HepG2 (cell line): Measurements from ENCODE around the gene CDC42BPG. TPM values are rescaled to one million over a fixed set of nuclear protein-coding genes. Genes with fewer than 3 reads are reported as not detected.

Experiments used
- ATAC-seq: fragments of 200-7000 bp; cut with Tn5 transposase; 3 replicates; pipeline ENCODE4 v1.9.1; 2020; ENCODE audit warnings: mild to moderate bottlenecking, moderate library complexity
- BruUV-seq: library from RNA; stranded (reverse); fragments of 400-500 nt; replicated peaks from 2 replicates; lab custom pipeline; 2021; lab: Mats Ljungman, UMichigan
- CTCF ChIA-PET: fragments of 300-600 bp; formaldehyde crosslinking; extraction: SDS; loops from one replicate; lab custom pipeline; 2021; ENCODE audit warnings: low total read pairs, inconsistent platforms, low intra/inter-chr PET ratio; lab: Yijun Ruan, JAX
- POLR2A ChIA-PET: fragments of 350-600 bp; sonication (Branson Sonifier 250); formaldehyde crosslinking; loops from one replicate; lab custom pipeline; 2020; ENCODE audit warnings: antibody characterized with exemption, inconsistent platforms; lab: Yijun Ruan, JAX
- DNase-seq: peaks from one replicate; pipeline ENCODE4 v3.0.0-alpha.2; 2015; ENCODE audit warnings: low spot score
- FAIRE-seq: peaks from 3 replicates; lab custom pipeline; 2011; peaks lifted over from hg19 to GRCh38; lab: Jason Lieb, UNC
- H2AFZ ChIP-seq: one replicate; pipeline ENCODE4 v1.6.1; 2011; ENCODE audit warnings: low read length, inconsistent platforms
- H3K27ac ChIP-seq: fragments of 300-600 bp; 3 replicates; pipeline ENCODE4 v1.8.0; 2011; ENCODE audit warnings: mixed run types, mild to moderate bottlenecking, mixed read lengths, low read length, inconsistent platforms; ENCODE audit not compliant: insufficient read depth; ENCODE audit errors: extremely low read length
- H3K27me3 ChIP-seq, 2 experiments: fragments of 200-600 bp in 1 of 2; 2 replicates in 1 of 2; 3 replicates in 1 of 2; pipeline versions ENCODE4 v1.6.0 to v1.8.0; 2011; ENCODE audit warnings: low read length in 2 of 2, mild to moderate bottlenecking in 2 of 2, moderate library complexity in 2 of 2, inconsistent platforms in 1 of 2; ENCODE audit not compliant: insufficient read depth in 2 of 2, control insufficient read depth in 1 of 2
- H3K36me3 ChIP-seq, 2 experiments: fragments of 200-600 bp in 1 of 2; replicated peaks in 1 of 2; 2 replicates in 1 of 2; 3 replicates in 1 of 2; pipeline versions ENCODE4 v1.5.1 to v1.8.0; 2011; ENCODE audit warnings: low read length in 2 of 2, inconsistent platforms in 1 of 2; ENCODE audit not compliant: insufficient read depth in 2 of 2, control insufficient read depth in 1 of 2
- H3K4me1 ChIP-seq: 2 replicates; pipeline ENCODE4 v1.5.1; 2012; ENCODE audit warnings: low read length, inconsistent platforms; ENCODE audit not compliant: insufficient read depth
- H3K4me2 ChIP-seq: 2 replicates; pipeline ENCODE4 v1.6.0; 2011; ENCODE audit warnings: low read depth, low read length, inconsistent platforms
- H3K4me3 ChIP-seq, 3 experiments: fragments of 200-600 bp in 1 of 3; sonication (generic), shearing (Covaris generic) in 1 of 3; replicated peaks in 1 of 3; 2 replicates each; pipeline ENCODE4 v1.5.1; 2011 to 2016; ENCODE audit warnings: low read length in 3 of 3, inconsistent platforms in 2 of 3, low read depth in 2 of 3, mild to moderate bottlenecking in 2 of 3, control low read depth in 1 of 3, mixed read lengths in 1 of 3; ENCODE audit not compliant: insufficient read depth in 1 of 3
- H3K79me2 ChIP-seq: one replicate; pipeline ENCODE4 v1.6.1; 2011; ENCODE audit warnings: low read length, inconsistent platforms; ENCODE audit not compliant: insufficient read depth
- H3K9ac ChIP-seq: 2 replicates; pipeline ENCODE4 v1.6.0; 2011; ENCODE audit warnings: mild to moderate bottlenecking, low read depth, low read length, inconsistent platforms; ENCODE audit not compliant: insufficient read depth
- H3K9me3 ChIP-seq: 2 replicates; pipeline ENCODE4 v1.5.1; 2012; ENCODE audit warnings: mild to moderate bottlenecking, low read length
- H4K20me1 ChIP-seq: 2 replicates; pipeline ENCODE4 v1.6.0; 2011; ENCODE audit warnings: inconsistent platforms, mild to moderate bottlenecking, low read length, moderate library complexity; ENCODE audit not compliant: insufficient read depth
- LCORL ChIP-seq, 2 experiments: fragments of 450-650 bp in 1 of 2; sonication (generic) in 1 of 2; formaldehyde crosslinking in 1 of 2; IDR thresholded peaks; 2 replicates each; pipeline versions ENCODE4 v1.5.0 to v1.6.1; 2017 to 2020; ENCODE audit warnings: antibody characterized with exemption in 1 of 2, missing genetic modification reagents in 1 of 2
- TEAD3 ChIP-seq: optimal IDR thresholded peaks from 2 replicates; pipeline ENCODE3; 2016; ENCODE audit warnings: borderline replicate concordance
- TFAP4 ChIP-seq: sonication (generic); IDR thresholded peaks from 2 replicates; pipeline ENCODE4 v1.6.1; 2016; ENCODE audit warnings: low read depth, borderline replicate concordance
- ZFP91 ChIP-seq: sonication (generic); formaldehyde crosslinking; IDR thresholded peaks from 2 replicates; pipeline ENCODE4 v1.9.0; 2022; ENCODE audit warnings: missing genetic modification reagents, mild to moderate bottlenecking, borderline replicate concordance
- ZNF329 ChIP-seq: sonication (generic); formaldehyde crosslinking; IDR thresholded peaks from 2 replicates; pipeline ENCODE4 v1.9.0; 2021; ENCODE audit warnings: low read depth, mild to moderate bottlenecking, missing genetic modification reagents
- ZNF629 ChIP-seq: sonication (generic); formaldehyde crosslinking; conservative IDR thresholded peaks from 2 replicates; pipeline ENCODE4 v1.5.0; 2020; ENCODE audit warnings: missing genetic modification reagents
- ZNF687 ChIP-seq: sonication (generic); formaldehyde crosslinking; IDR thresholded peaks from 2 replicates; pipeline ENCODE4 v1.5.1; 2020; ENCODE audit warnings: mild to moderate bottlenecking, missing genetic modification reagents, moderate library complexity
- whole genome bisulfite sequencing: methylation state at CpG from one replicate; pipeline ENCODE4 v1.1.6; 2017; ENCODE audit warnings: low lambda C conversion rate; 5-methylcytosine and 5-hydroxymethylcytosine counted together
- in situ Hi-C: cut with HindIII; loops from 2 replicates; pipeline ENCODE4 v1.10.0; 2017; ENCODE audit warnings: low pct_unique_long_range_greater_than_20kb; ENCODE audit not compliant: extremely low pct_ligation_motif_present
- intact Hi-C: fragments of 100-400 bp; cut with micrococcal nuclease; formaldehyde crosslinking; loops from one replicate; pipeline ENCODE4 v1.10.0; 2022; ENCODE audit not compliant: unreplicated experiment
- polyA plus RNA-seq, 8 experiments: library from polyadenylated mRNA; depleted of rRNA in 3 of 8; stranded (reverse) in 7 of 8; unstranded in 1 of 8; fragments of >200 nt; fragmentation: Illumina TruSeq in 4 of 8; extraction: Trizol in 4 of 8; gene quantifications; 2 replicates each; pipeline versions ENCODE4 v1.2.1 to v1.2.3, GENCODE V29; 2011 to 2016; ENCODE audit warnings: low read depth in 4 of 8, missing spikeins in 1 of 8, mixed read lengths in 1 of 8; ENCODE audit not compliant: insufficient read depth in 1 of 8
- total RNA-seq, 5 experiments: library from RNA; depleted of rRNA; stranded (reverse); fragments of >200 nt; fragmentation: Illumina TruSeq; extraction: Trizol; gene quantifications; 2 replicates each; pipeline ENCODE4 v1.2.3, GENCODE V29; 2016; ENCODE audit warnings: low read depth in 1 of 5

The CDC42BPG gene
- total and polyA plus RNA-seq, 2 of the 13 experiments (the other 11 are each of a cell fraction or from before 2014, with no cell fraction given), result 0.55 to 1.4 TPM

- TF ChIP-seq ZNF687 (CRISPR knock-in tag), result peak; percentile 31
These were observed 43.9 kb downstream of the CDC42BPG start (continued) for GRCh38 chr11:64800303-64801157.

GRCh38 chr11:64799623-64800302, 44.7 kb downstream of the CDC42BPG start:
- ChIA-PET CTCF (no interaction called here), POLR2A (interaction anchor here (0.9 to 3.2 kb wide), 4 partner anchors 11 to 43 kb away, joined by 3 to 19 read pairs (median 5); partner anchors contain the start of gene SF1)
- H3K4me1 ChIP-seq, result peaks cover 66% of the 10 kb centered on the region
- BruUV-seq, result no TSS peak
- H3K36me3 ChIP-seq, result peaks cover 0 to under 1% of the 10 kb centered on the region in 2 experiments; a peak in 1 of 5 replicates
- peak; percentile 37 for FAIRE-seq
- H3K9ac ChIP-seq, result 0 out of 2 replicates have a peak overlapping the region, but pooled peaks have one; percentile 10
- in situ Hi-C loops (loop anchor here (5.0 kb wide), 1 partner anchor 43 kb away; the partner anchor contains the start of gene CDC42BPG), intact Hi-C loops (loop anchor here (5.0 kb wide), 1 partner anchor 48 kb away; no protein-coding TSS in a partner anchor)
- ATAC-seq, result peak; percentile 35
- no peaks in the 10 kb centered on the region for H4K20me1 ChIP-seq
- no peaks in the 10 kb centered on the region for H3K79me2 ChIP-seq
- no peaks in the 10 kb centered on the region for H3K9me3 ChIP-seq
- H3K27ac ChIP-seq, result peak overlapping the region; percentile 41
- no peaks in the 10 kb centered on the region for H3K27me3 ChIP-seq
- H3K4me2 ChIP-seq, result peak overlapping the region; percentile 29
- H3K4me3 ChIP-seq, result peak overlapping the region in 1 of 3 experiments; percentile 5; a peak in 1 of 6 replicates
- H2AFZ ChIP-seq, result no peak overlapping the region
- WGBS, result 82% methylated on average over 9 of the region's 14 CpGs
- peak; percentile 60 for DNase-seq
- no peak for TF ChIP-seq TEAD3 (CRISPR knock-in tag)
- no peak for TF ChIP-seq ZNF329 (CRISPR knock-in tag)
- TF ChIP-seq ZNF629 (CRISPR knock-in tag), result peak; percentile 82
- TF ChIP-seq ZFP91 (CRISPR knock-in tag), result peak; percentile 99
- no peak for TF ChIP-seq LCORL (IDR thresholded peaks at IDR 0.05)
- TF ChIP-seq LCORL (CRISPR knock-in tag; IDR thresholded peaks at IDR 0.05), result 0 out of 2 replicates have a peak, but pooled peaks have one; percentile 29
- peak; percentile 32; the same call in 1 of the 2 replicates for TF ChIP-seq TFAP4
